Measurements from ENCODE around the gene TMEM156.
"Not testable (repeated sequence)": the region's sequence is repeated elsewhere in the genome, so short reads cannot be mapped to it uniquely, and the experiment has no call there.

TMEM156 gene

DNA sequence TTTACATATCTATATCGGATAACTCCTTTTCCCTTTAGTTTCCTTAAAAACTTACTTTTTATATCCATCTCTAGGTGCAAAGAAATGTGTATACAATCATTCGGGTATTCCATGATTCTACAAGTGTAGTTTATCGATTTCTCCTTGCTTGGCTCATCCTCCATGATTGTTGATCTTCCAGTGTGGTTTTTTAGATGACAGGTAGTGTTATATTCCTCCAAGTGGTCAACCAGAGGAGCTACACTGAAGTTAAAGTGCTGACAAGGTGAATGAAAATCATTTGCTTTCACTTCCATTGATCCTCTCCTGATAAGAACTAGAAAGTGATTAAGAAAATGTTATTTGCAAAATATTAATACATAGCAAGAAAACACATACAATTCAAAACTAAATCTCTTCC is 38.5 kb downstream of the TMEM156 start:
- no peak for DNase-seq (ENCODE audit: low read depth)

GRCh38 chr4:38990241-38990640 is 42.0 kb downstream of the TMEM156 start:
- no peak for DNase-seq (ENCODE audit: low read depth)

DNA sequence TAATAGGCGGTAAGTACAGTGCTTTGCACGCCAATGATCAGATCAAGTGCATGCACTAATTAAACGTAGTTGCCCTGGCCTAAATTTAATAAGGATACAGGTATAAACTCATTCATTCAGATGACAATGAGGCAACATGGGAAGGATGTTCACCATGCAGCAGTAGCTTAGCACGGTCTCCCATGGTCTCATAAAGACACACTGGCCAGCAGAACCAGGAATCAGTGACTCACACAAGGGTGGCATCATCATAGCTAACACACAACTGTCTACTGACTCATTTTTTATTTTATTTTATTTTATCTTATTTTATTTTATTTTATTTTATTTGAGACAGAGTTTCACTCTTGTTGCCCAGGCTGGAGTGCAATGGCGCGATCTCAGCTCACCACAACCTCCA is 42.7 kb downstream of the TMEM156 start:
- DNase-seq (ENCODE audit: low read depth): no peak

- DNase-seq (ENCODE audit: low read depth): not testable (repeated sequence)
These were observed 43.9 kb downstream of the TMEM156 start for GRCh38 chr4:38988353-38988752.

GRCh38 chr4:38987491-38987890 is 44.7 kb downstream of the TMEM156 start:
- no peak for DNase-seq (ENCODE audit: low read depth)

GRCh38 chr4:38985410-38986100 is 46.7 kb downstream of the TMEM156 start:
- DNase-seq (ENCODE audit: low read depth): no peak

DNA sequence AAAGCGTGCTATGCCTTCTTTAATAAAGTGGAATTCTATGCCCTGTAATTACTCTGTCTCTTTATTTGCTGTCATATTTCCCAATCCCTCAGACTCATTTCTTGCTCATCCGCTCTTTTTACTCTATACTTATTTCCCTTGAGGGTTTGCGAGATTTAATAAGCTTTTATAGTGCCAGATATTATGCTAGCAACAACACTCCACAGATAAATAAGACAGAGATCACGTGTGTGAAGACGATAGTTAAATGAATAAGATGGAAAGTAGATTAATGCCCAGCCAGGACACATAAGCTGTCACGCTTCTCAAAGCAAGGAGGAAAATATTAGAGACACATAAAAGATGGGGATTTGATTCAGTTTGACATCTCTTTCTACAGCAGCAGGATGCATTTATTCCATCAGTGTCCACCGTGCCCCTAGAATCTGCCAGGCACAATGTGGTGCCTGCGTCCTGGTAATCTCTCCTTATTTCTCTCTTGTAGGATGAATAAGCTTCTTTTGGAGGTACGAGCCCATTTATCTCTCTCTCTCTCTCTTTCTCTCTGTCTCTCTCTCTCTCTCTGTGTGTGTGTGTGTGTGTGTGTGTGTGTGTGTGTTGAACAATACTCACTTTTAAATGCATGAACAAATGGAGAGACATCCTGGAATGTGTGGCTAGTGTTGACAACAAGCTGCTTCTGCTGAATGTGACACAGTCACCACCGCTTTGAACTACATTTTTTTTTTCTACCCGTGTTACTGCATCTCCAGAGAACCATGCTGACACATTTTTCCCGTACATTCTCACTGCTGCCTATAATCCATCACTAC is 48.2 kb downstream of the TMEM156 start:
- no peak for DNase-seq (ENCODE audit: low read depth)

GRCh38 chr4:38983291-38983690 is 48.9 kb downstream of the TMEM156 start:
- no peak for DNase-seq (ENCODE audit: low read depth)

DNA sequence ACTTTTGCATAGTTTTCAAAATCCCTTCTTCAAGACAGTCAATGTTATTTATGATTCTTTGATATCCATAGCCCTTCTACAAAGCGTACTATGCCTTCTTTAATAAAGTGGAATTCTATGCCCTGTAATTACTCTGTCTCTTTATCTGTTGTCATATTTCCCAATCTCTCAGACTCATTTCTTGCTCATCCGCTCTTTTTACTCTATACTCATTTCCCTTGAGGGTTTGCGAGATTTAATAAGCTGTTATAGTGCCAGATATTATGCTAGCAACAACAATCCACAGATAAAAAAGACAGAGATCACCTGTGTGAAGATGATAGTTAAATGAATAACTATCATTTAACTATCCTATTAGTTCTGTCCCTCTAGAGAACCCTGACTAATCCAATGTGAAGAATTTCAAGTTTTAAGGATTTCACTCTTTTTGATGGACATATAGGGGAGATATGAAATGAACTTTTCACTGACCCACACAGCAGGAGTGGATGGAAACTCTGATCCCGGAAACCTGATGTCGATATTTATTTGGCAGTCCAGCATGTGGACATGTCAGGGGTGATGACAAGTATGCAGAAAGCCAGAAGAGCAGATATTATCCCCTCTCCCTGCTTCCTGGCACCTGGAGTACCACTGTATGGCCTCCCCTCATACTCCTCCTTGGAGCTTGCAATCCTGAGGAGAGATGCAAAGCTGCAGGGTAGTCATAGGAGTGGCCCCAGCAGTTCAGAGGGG is 49.7 kb downstream of the TMEM156 start:
- no peak for DNase-seq (ENCODE audit: low read depth)

DNA sequence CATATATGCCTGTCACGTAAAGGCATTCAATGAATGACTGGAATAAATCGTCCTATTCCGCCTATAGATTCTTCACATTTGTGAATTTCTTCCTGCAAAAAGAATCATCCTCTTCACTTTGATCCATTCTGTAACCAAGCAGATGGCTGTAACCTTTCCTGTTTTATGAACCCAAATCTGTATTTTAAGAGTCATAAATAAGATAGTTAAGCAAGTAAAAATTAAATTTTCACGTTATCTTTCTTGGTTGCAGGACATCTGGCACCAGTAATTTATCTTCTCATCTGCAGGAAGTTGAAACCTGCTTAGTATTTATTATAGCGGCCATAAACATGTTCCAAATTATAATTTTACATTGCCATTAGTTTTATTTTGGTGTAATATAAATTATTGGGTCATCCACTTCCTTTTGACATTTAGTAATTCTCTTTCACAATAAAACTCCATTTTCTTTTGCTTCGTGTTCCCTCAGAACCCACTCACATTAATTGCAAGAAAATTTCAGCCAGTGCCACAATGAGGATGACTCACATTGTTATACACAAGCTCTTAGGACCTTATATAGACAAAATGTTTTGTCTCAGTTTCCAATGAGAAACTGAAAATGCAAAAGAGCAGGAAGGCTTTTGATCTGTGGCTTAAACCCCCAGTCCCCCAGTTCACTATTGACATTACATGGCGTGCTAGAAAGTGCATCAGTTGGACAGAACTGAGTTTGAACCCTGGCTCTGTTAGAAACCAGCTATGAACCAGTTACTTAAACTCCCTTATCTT is 51.1 kb downstream of the TMEM156 start:
- no peak for DNase-seq (ENCODE audit: low read depth)

GRCh38 chr4:38979511-38980230 is 52.5 kb downstream of the TMEM156 start:
- DNase-seq (ENCODE audit: low read depth): no peak

DNA sequence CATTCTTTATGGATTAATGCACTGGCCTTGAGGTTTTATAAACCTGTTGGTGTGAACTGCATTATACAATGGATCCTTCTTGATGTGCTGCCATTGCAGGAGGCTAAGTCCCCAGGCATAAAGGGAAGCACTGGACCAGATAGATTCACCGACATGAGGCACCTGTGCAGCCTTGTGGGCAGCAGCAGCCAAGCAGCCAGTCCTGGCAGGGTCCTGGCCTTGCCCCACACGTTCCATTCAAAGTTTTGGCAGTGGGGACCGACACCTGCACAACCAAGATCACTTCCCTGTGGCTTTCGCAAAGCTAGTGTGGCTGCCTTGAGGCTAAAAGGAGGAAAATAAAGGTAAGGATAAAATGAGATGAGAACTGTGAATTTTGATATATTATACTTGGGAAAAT is 53.1 kb downstream of the TMEM156 start:
- DNase-seq (ENCODE audit: low read depth): no peak

GRCh38 chr4:38976308-38976707 is 55.9 kb downstream of the TMEM156 start:
- no peak for DNase-seq (ENCODE audit: low read depth)

DNA sequence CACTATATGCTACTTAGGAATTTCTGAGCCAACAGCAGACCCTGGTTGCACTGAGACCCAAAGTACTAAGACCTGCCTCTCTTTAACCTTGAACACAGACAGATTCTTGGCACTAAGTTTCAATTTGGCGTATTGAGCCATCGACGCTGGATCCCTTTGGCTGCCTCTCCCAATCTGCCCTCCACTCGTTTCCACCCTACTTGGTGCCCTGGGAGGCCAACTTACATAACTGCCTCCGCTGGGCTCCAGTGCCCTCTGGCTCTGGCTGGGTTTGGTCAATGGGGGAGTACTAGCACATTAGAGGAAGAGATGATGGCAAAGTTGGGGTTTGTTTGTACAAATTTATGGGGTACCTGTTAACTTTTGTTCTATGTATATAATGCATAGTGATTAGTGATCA is 63.5 kb downstream of the TMEM156 start:
- DNase-seq (ENCODE audit: low read depth): no peak

DNA sequence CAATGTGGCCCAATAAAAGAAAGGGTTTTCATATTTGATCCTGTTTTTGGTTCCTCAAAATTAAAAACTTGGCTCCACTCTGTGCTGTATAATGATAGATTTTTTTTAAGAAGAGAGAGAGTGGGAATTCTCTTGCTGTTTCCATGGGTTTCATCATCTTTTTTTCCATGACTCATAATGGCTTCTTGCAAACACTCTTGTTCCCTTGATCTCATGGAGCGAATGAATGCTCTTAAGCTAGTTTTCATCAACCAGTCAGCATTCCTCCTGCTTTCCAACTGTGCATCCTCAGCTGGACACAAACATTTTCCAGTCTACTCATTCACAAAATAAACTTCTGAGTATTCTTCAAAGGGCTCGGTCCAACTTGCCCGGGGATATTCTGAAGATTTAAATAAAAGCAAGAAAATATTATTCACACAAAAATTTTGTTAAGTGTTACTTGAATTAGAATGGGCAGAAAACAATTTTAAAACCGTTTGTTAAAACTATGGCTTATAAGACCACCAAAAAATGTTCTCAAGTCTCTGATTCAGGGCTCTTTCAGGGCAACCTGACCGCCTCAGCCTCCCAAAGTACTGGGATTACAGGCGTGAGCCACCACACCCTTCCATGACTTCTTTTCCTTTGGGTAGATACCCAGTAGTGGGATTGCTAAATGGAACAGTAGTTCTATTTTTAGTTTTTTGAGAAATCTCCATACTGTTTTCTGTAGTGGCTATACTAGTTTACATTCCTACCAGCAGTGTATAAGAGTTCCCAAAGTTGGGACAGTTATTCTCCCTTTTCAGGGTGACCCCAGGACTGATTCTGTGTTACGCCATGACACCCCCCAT is 64.7 kb downstream of the TMEM156 start:
- DNase-seq (ENCODE audit: low read depth): no peak

DNA sequence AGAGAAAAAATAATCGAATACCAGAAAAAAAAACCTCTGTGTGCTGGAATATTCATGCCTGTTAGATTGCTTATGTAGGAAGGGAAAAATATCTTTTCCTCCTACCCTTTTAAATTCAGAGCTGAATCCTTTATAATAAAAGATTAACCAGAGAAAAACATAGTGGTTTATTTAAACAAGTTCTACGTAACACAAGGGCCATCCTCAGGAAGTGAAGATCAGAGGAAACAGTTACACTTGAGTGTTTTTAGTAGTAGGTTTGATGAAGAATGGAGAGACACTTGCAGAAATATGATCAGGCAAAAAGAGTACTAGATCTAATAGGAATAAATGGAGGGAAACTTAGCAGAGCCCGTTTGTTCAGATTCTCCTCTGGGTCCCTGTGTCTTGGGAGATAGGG is 66.3 kb downstream of the TMEM156 start:
- no peak for DNase-seq (ENCODE audit: low read depth)

- DNase-seq (ENCODE audit: low read depth): no peak
These were observed 67.0 kb downstream of the TMEM156 start for GRCh38 chr4:38964942-38965775.

DNA sequence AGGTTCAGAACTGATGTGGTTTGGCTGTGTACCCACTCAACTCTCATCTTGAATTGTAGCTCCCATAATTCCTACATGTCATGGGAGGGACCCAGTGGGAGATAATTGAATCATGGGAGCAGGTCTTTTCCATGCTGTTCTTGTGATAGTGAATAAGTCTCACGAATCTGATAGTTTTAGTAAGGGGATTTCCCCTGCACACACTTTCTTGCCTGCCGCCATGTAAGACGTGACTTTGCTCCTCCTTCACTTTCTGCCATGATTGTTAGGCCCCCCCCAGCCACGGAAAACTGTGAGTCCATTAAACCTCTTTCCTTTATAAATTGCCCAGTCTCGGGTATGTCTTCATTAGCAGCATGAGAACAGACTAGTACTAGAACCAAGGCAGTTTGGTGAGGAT is 73.0 kb downstream of the TMEM156 start:
- not testable (repeated sequence) for DNase-seq (ENCODE audit: low read depth)

- DNase-seq (ENCODE audit: low read depth): no peak
These were observed 73.6 kb downstream of the TMEM156 start for GRCh38 chr4:38958453-38959190.
